PC-3 (cell line): Measurements from ENCODE around the gene FPR2. TPM values are rescaled to one million over a fixed set of nuclear protein-coding genes. Genes with fewer than 3 reads are reported as not detected.

Experiments
- ATAC-seq: fragments of 200-7000 bp; cut with Tn5 transposase; 2 replicates; pipeline ENCODE4 v1.9.1; 2020; ENCODE audit warnings: mild to moderate bottlenecking, moderate library complexity
- BruUV-seq: library from RNA; stranded (reverse); fragments of 400-500 nt; replicated peaks from 2 replicates; lab custom pipeline; 2021; lab: Mats Ljungman, UMichigan
- CTCF ChIA-PET: fragments of 300-600 bp; sonication (Branson Sonifier 250); formaldehyde crosslinking; loops from one replicate; lab custom pipeline; 2022; ENCODE audit warnings: antibody characterized with exemption; lab: Charles Lee
- POLR2A ChIA-PET: fragments of 300-600 bp; sonication (Branson Sonifier 250); formaldehyde crosslinking; loops from one replicate; lab custom pipeline; 2022; ENCODE audit warnings: antibody characterized with exemption; ENCODE audit not compliant: unreplicated experiment; lab: Charles Lee
- DNase-seq: peaks from one replicate; pipeline ENCODE4 v3.0.0-alpha.2; 2015
- H2AFZ ChIP-seq: fragments of 300-600 bp; sonication (generic); 2 replicates; pipeline ENCODE4 v1.6.0; 2016; ENCODE audit warnings: antibody characterized with exemption, low read length
- H3F3A ChIP-seq: fragments of 300-600 bp; sonication (generic); one replicate; pipeline ENCODE4 v1.6.0; 2017; ENCODE audit warnings: antibody characterized with exemption, low read length, control low read depth, mild to moderate bottlenecking; ENCODE audit not compliant: unreplicated experiment
- H3K27ac ChIP-seq: fragments of 300-600 bp; sonication (generic); 2 replicates; pipeline ENCODE4 v1.5.1; 2016; ENCODE audit warnings: mild to moderate bottlenecking, low read length
- H3K27me3 ChIP-seq: fragments of 300-600 bp; sonication (generic); 2 replicates; pipeline ENCODE4 v1.6.1; 2016; ENCODE audit warnings: low read length, mixed read lengths
- H3K36me3 ChIP-seq: fragments of 300-600 bp; sonication (generic); 2 replicates; pipeline ENCODE4 v1.6.1; 2016; ENCODE audit warnings: low read depth, mixed run types, low read length, mixed read lengths
- H3K4me1 ChIP-seq: fragments of 300-600 bp; sonication (generic); 2 replicates; pipeline ENCODE4 v1.5.1; 2016; ENCODE audit warnings: low read length; ENCODE audit not compliant: insufficient read depth
- H3K4me2 ChIP-seq: fragments of 300-600 bp; sonication (generic); 2 replicates; pipeline ENCODE4 v1.6.0; 2016; ENCODE audit warnings: low read length
- H3K4me3 ChIP-seq: fragments of 300-600 bp; sonication (generic); 2 replicates; pipeline ENCODE4 v1.5.1; 2016; ENCODE audit warnings: mild to moderate bottlenecking, low read length, mixed read lengths
- H3K79me2 ChIP-seq: fragments of 300-600 bp; sonication (generic); 2 replicates; pipeline ENCODE4 v1.6.1; 2017; ENCODE audit warnings: low read length, mixed read lengths
- H3K9ac ChIP-seq: fragments of 300-600 bp; sonication (generic); 2 replicates; pipeline ENCODE4 v1.6.0; 2016; ENCODE audit warnings: mild to moderate bottlenecking, low read length
- H3K9me2 ChIP-seq: fragments of 300-600 bp; sonication (generic); replicated peaks from 2 replicates; pipeline ENCODE4 v1.6.1; 2016; ENCODE audit warnings: mixed run types, low read length, mixed read lengths
- H3K9me3 ChIP-seq: fragments of 300-600 bp; sonication (generic); 2 replicates; pipeline ENCODE4 v1.6.1; 2016; ENCODE audit warnings: low read length, mixed read lengths
- H4K20me1 ChIP-seq: fragments of 300-600 bp; sonication (generic); 2 replicates; pipeline ENCODE4 v1.6.1; 2016; ENCODE audit warnings: low read length, mixed read lengths
- CTCF ChIP-seq: fragments of 300-600 bp; sonication (generic); conservative IDR thresholded peaks from 2 replicates; pipeline ENCODE4 v1.5.1; 2017; ENCODE audit warnings: antibody characterized with exemption, low read depth, mild to moderate bottlenecking, low read length
- EZH2 ChIP-seq: fragments of 300-600 bp; sonication (generic); IDR thresholded peaks from one replicate; pipeline ENCODE4 v1.6.1; 2017; ENCODE audit warnings: antibody characterized with exemption, mild to moderate bottlenecking, low read length; ENCODE audit not compliant: unreplicated experiment
- EZH2phosphoT487 ChIP-seq: fragments of 300-600 bp; sonication (generic); IDR thresholded peaks from 2 replicates; pipeline ENCODE4 v1.6.1; 2018; ENCODE audit warnings: mild to moderate bottlenecking, antibody characterized with exemption, low read length, borderline replicate concordance
- intact Hi-C: fragments of 100-400 bp; cut with micrococcal nuclease; formaldehyde crosslinking; loops from 2 replicates; pipeline ENCODE4 v1.9.0; 2023
- total RNA-seq: library from RNA; depleted of rRNA; stranded (reverse); fragments of >200 nt; gene quantifications from 2 replicates; pipeline ENCODE4 v1.2.3, GENCODE V29; 2014

FPR2 gene
- total RNA-seq, 1 experiment from 2014 or later = not detected

- ChIA-PET CTCF (interaction anchor here (0.6 kb wide), 1 partner anchor 12 kb away, joined by 3 read pairs; no protein-coding TSS in a partner anchor), POLR2A (no interaction called here)
- no TSS peak for BruUV-seq
- Histone ChIP-seq H4K20me1 (no peaks in the 10 kb centered on the region), H3K4me2 (no peak within 1 kb of the TSS), H3F3A (no peaks in the 10 kb centered on the region), H2AFZ (no peak within 1 kb of the TSS), H3K36me3 (no peaks in the 10 kb centered on the region), H3K27ac (no peak within 1 kb of the TSS), H3K4me3 (no peak within 1 kb of the TSS), H3K27me3 (no peaks in the 10 kb centered on the region), H3K9me2 (no peaks in the 10 kb centered on the region), H3K9me3 (no peaks in the 10 kb centered on the region), H3K9ac (no peak within 1 kb of the TSS), H3K79me2 (no peaks in the 10 kb centered on the region), H3K4me1 (peaks cover 14% of the 10 kb centered on the region)
- no peak for TF ChIP-seq EZH2
- TF ChIP-seq CTCF = no peak
- TF ChIP-seq EZH2phosphoT487 = no peak
- DNase-seq (no peak), ATAC-seq (no peak)
- intact Hi-C loops = no loop called here
Observed at GRCh38 chr19:51794885-51795490, 34.0 kb downstream of the FPR2 start, which contains the start of gene FPR3. Gene FPR3 (plus strand): TSS chr19:51795157. CDS start chr19:51823749, 28,592 bp downstream.

GRCh38 chr19:51796195-51796679 lies 35.3 kb downstream of the FPR2 start:
- H3K4me2 ChIP-seq = no peak overlapping the region
- intact Hi-C loops = no loop called here
- no peak overlapping the region for H3K9ac ChIP-seq
- no peak overlapping the region for H2AFZ ChIP-seq
- H3K27ac ChIP-seq = no peak overlapping the region
- H3K9me3 ChIP-seq = no peaks in the 10 kb centered on the region
- H3K9me2 ChIP-seq = no peaks in the 10 kb centered on the region
- DNase-seq = no peak
- no peaks in the 10 kb centered on the region for H4K20me1 ChIP-seq
- no peak for TF ChIP-seq EZH2phosphoT487
- TF ChIP-seq CTCF = no peak
- TF ChIP-seq EZH2 = no peak
- H3K4me1 ChIP-seq = peaks cover 15% of the 10 kb centered on the region
- BruUV-seq = no TSS peak
- ChIA-PET POLR2A (interaction anchor here (0.6 kb wide), 1 partner anchor 86 kb away, joined by 3 read pairs; no protein-coding TSS in a partner anchor), CTCF (no interaction called here)
- no peaks in the 10 kb centered on the region for H3K27me3 ChIP-seq
- H3K36me3 ChIP-seq = no peaks in the 10 kb centered on the region
- no peaks in the 10 kb centered on the region for H3K79me2 ChIP-seq
- no peak overlapping the region for H3K4me3 ChIP-seq
- H3F3A ChIP-seq = no peaks in the 10 kb centered on the region
- ATAC-seq = no peak

GRCh38 chr19:51797480-51797879 lies 36.5 kb downstream of the FPR2 start:
- no TSS peak for BruUV-seq
- TF ChIP-seq EZH2 = no peak
- TF ChIP-seq CTCF = no peak
- TF ChIP-seq EZH2phosphoT487 = no peak

More at GRCh38 chr19:51797480-51797879, 36.5 kb downstream of the FPR2 start:
- Histone ChIP-seq H3K4me3 (no peak overlapping the region), H3K4me1 (peaks cover 15% of the 10 kb centered on the region), H3K9me2 (no peaks in the 10 kb centered on the region), H3K27ac (no peak overlapping the region), H2AFZ (no peak overlapping the region), H4K20me1 (no peaks in the 10 kb centered on the region), H3K79me2 (no peaks in the 10 kb centered on the region), H3K36me3 (no peaks in the 10 kb centered on the region), H3K4me2 (no peak overlapping the region), H3K9me3 (no peaks in the 10 kb centered on the region), H3K9ac (no peak overlapping the region), H3F3A (no peaks in the 10 kb centered on the region), H3K27me3 (no peaks in the 10 kb centered on the region)
- no peak for DNase-seq
- ATAC-seq = no peak
- POLR2A ChIA-PET = no interaction called here
- intact Hi-C loops = no loop called here
- CTCF ChIA-PET = no interaction called here
